Fibroblast of lung (primary cell): Measurements from ENCODE around the gene C2CD4B. TPM values are rescaled to one million over a fixed set of nuclear protein-coding genes. Genes with fewer than 3 reads are reported as not detected.

ENCODE experiments used
- DNase-seq, 2 donors: peaks; one replicate each; pipeline versions ENCODE4 v3.0.0 to v3.0.0-alpha.2; 2010; ENCODE audit warnings: low read depth in 2 of 2
- H2AFZ ChIP-seq: 2 replicates; pipeline ENCODE4 v1.5.1; 2012; ENCODE audit warnings: low read length, control low read depth, inconsistent platforms
- H3K27ac ChIP-seq: 2 replicates; pipeline ENCODE4 v1.5.1; 2011; ENCODE audit warnings: low read length, control low read depth; ENCODE audit not compliant: insufficient read depth
- H3K27me3 ChIP-seq: 2 replicates; pipeline ENCODE4 v1.5.1; 2011; ENCODE audit warnings: mild to moderate bottlenecking, low read length; ENCODE audit not compliant: control insufficient read depth, insufficient read depth
- H3K36me3 ChIP-seq: 2 replicates; pipeline ENCODE4 v1.5.1; 2011; ENCODE audit warnings: low read length; ENCODE audit not compliant: control insufficient read depth, insufficient read depth
- H3K4me1 ChIP-seq: 2 replicates; pipeline ENCODE4 v1.5.1; 2011; ENCODE audit warnings: low read length; ENCODE audit not compliant: control insufficient read depth, insufficient read depth; ENCODE audit errors: extremely low read depth
- H3K4me2 ChIP-seq: 2 replicates; pipeline ENCODE4 v1.5.1; 2011; ENCODE audit warnings: low read length, control low read depth; ENCODE audit not compliant: insufficient read depth; ENCODE audit errors: extremely low read depth
- H3K4me3 ChIP-seq, 4 experiments: fragments of 200-600 bp in 1 of 4; sonication (generic) in 1 of 4; replicated peaks in 1 of 4; 2 replicates each; pipeline ENCODE4 v1.5.1; 2011 to 2016; ENCODE audit warnings: low read length in 4 of 4, low read depth in 3 of 4, mild to moderate bottlenecking in 3 of 4, control low read depth in 2 of 4, inconsistent platforms in 1 of 4, mixed read lengths in 1 of 4; ENCODE audit not compliant: insufficient read depth in 1 of 4; ENCODE audit errors: control extremely low read depth in 1 of 4
- H3K79me2 ChIP-seq: 2 replicates; pipeline ENCODE4 v1.5.1; 2012; ENCODE audit warnings: mild to moderate bottlenecking, low read length, inconsistent platforms; ENCODE audit not compliant: control insufficient read depth, insufficient read depth
- H3K9ac ChIP-seq: 2 replicates; pipeline ENCODE4 v1.5.1; 2011; ENCODE audit warnings: mild to moderate bottlenecking, low read length, control low read depth; ENCODE audit not compliant: insufficient read depth
- H3K9me3 ChIP-seq: 2 replicates; pipeline ENCODE4 v1.5.1; 2012; ENCODE audit warnings: low read depth, low read length; ENCODE audit not compliant: control insufficient read depth, insufficient read depth
- H4K20me1 ChIP-seq: 2 replicates; pipeline ENCODE4 v1.5.1; 2011; ENCODE audit warnings: low read length; ENCODE audit not compliant: control insufficient read depth, insufficient read depth; ENCODE audit errors: extremely low read depth
- CTCF ChIP-seq, 2 donors: IDR thresholded peaks in 1 of 2; conservative IDR thresholded peaks in 1 of 2; 1 replicate in 1 of 2; 2 replicates in 1 of 2; pipeline ENCODE4 v1.5.1; 2011 to 2012; ENCODE audit warnings: low read length in 2 of 2, control low read depth in 1 of 2, inconsistent platforms in 1 of 2, low read depth in 1 of 2, mild to moderate bottlenecking in 1 of 2
- EZH2 ChIP-seq: IDR thresholded peaks from 2 replicates; pipeline ENCODE4 v1.5.1; 2012; ENCODE audit warnings: low read length, control low read depth, mild to moderate bottlenecking; ENCODE audit errors: missing control alignments
- polyA plus RNA-seq, 2 donors: library from polyadenylated mRNA; depleted of rRNA in 1 of 2; stranded (reverse) in 1 of 2; unstranded in 1 of 2; fragments of >200 nt; gene quantifications; 2 replicates each; pipeline ENCODE4 v1.2.1, GENCODE V29; 2011 to 2012; ENCODE audit warnings: missing spikeins in 1 of 2
- total RNA-seq: library from RNA; depleted of rRNA; stranded (reverse); fragments of >200 nt; gene quantifications from 2 replicates; pipeline ENCODE4 v1.2.1, GENCODE V29; 2014

The C2CD4B gene
- total and polyA plus RNA-seq, 2 donors (not counting 1 experiment from before 2014, with no cell fraction given): not detected

- H3K27me3 ChIP-seq: no peaks in the 10 kb centered on the region
- no peak overlapping the region for H3K4me2 ChIP-seq
- no peaks in the 10 kb centered on the region for H3K79me2 ChIP-seq
- no peak overlapping the region for H3K9ac ChIP-seq
- H4K20me1 ChIP-seq: no peaks in the 10 kb centered on the region
- no peak overlapping the region for H3K4me3 ChIP-seq
- no peaks in the 10 kb centered on the region for H3K36me3 ChIP-seq
- H3K27ac ChIP-seq: no peak overlapping the region
- DNase-seq: peak in 1 of 2 donors; percentile 33
- H3K9me3 ChIP-seq: no peaks in the 10 kb centered on the region
- no peak for TF ChIP-seq CTCF (conservative IDR thresholded peaks at IDR 0.05 in 1 of 2, IDR thresholded peaks at IDR 0.05 in 1 of 2; ENCODE audit: low read depth in 1 of 2, low read length in 2 of 2)
- no peak for TF ChIP-seq EZH2
- no peak overlapping the region for H2AFZ ChIP-seq
- H3K4me1 ChIP-seq: no peaks in the 10 kb centered on the region
Observed at GRCh38 chr15:62141643-62142588, 23.2 kb downstream of the C2CD4B start.

- Histone ChIP-seq H3K9ac (no peak overlapping the region), H3K79me2 (no peaks in the 10 kb centered on the region), H2AFZ (no peak overlapping the region), H3K27ac (no peak overlapping the region), H3K4me2 (no peak overlapping the region), H4K20me1 (no peaks in the 10 kb centered on the region), H3K9me3 (no peaks in the 10 kb centered on the region), H3K4me1 (no peaks in the 10 kb centered on the region), H3K36me3 (no peaks in the 10 kb centered on the region), H3K4me3 (no peak overlapping the region), H3K27me3 (no peaks in the 10 kb centered on the region)
- TF ChIP-seq EZH2: no peak
- no peak for TF ChIP-seq CTCF (conservative IDR thresholded peaks at IDR 0.05 in 1 of 2, IDR thresholded peaks at IDR 0.05 in 1 of 2; ENCODE audit: low read depth in 1 of 2, low read length in 2 of 2)
- DNase-seq: no peak
Observed at GRCh38 chr15:62141200-62141599, 23.9 kb downstream of the C2CD4B start.

GRCh38 chr15:62138124-62138523, 27.0 kb downstream of the C2CD4B start:
- peak; percentile 73 to 92 for DNase-seq
- Histone ChIP-seq H3K27ac (no peak overlapping the region), H3K79me2 (no peaks in the 10 kb centered on the region), H3K36me3 (no peaks in the 10 kb centered on the region), H3K9me3 (no peaks in the 10 kb centered on the region), H3K4me3 (no peak overlapping the region), H3K4me2 (no peak overlapping the region), H4K20me1 (no peaks in the 10 kb centered on the region), H2AFZ (no peak overlapping the region), H3K9ac (no peak overlapping the region), H3K4me1 (no peaks in the 10 kb centered on the region), H3K27me3 (no peaks in the 10 kb centered on the region)
- TF ChIP-seq EZH2: no peak
- TF ChIP-seq CTCF (conservative IDR thresholded peaks at IDR 0.05 in 1 of 2, IDR thresholded peaks at IDR 0.05 in 1 of 2; ENCODE audit: low read depth in 1 of 2, low read length in 2 of 2): no peak
